GM21423 (cell line): Measurements from ENCODE around the gene MAST4.

Experiments used
- ATAC-seq: cut with Tn5 transposase; IDR thresholded peaks from one replicate; pipeline ENCODE4 v1.9.1; 2021; ENCODE audit warnings: mild to moderate bottlenecking, moderate library complexity; ENCODE audit not compliant: unreplicated experiment

Gene MAST4

GRCh38 chr5:66829826-66830225 lies 233.6 kb downstream of the MAST4 start:
- ATAC-seq: no peak

GRCh38 chr5:66830636-66831035 lies 234.4 kb downstream of the MAST4 start:
- ATAC-seq: no peak

GRCh38 chr5:66839636-66840185 lies 243.5 kb downstream of the MAST4 start:
- no peak for ATAC-seq

GRCh38 chr5:66840511-66841013 lies 244.4 kb downstream of the MAST4 start:
- peak; percentile 99 for ATAC-seq

- no peak for ATAC-seq
These were observed 245.1 kb downstream of the MAST4 start for GRCh38 chr5:66841264-66841663.

- no peak for ATAC-seq
These were observed 246.3 kb downstream of the MAST4 start for GRCh38 chr5:66842540-66842939.

- no peak for ATAC-seq
These were observed 246.9 kb downstream of the MAST4 start for GRCh38 chr5:66843065-66843464.

GRCh38 chr5:66848749-66849641 lies 252.8 kb downstream of the MAST4 start:
- ATAC-seq: no peak

GRCh38 chr5:66849803-66850202 lies 253.6 kb downstream of the MAST4 start:
- ATAC-seq: no peak

GRCh38 chr5:66850354-66851075 lies 254.3 kb downstream of the MAST4 start:
- no peak for ATAC-seq

GRCh38 chr5:66851306-66851705 lies 255.1 kb downstream of the MAST4 start:
- no peak for ATAC-seq

GRCh38 chr5:66854416-66854815 lies 258.2 kb downstream of the MAST4 start:
- ATAC-seq: no peak

- ATAC-seq: no peak
These were observed 260.0 kb downstream of the MAST4 start for GRCh38 chr5:66856041-66856805.

- no peak for ATAC-seq
These were observed 263.3 kb downstream of the MAST4 start for GRCh38 chr5:66859526-66859925.

- no peak for ATAC-seq
These were observed 264.2 kb downstream of the MAST4 start for GRCh38 chr5:66860199-66860975.

- no peak for ATAC-seq
These were observed 265.2 kb downstream of the MAST4 start for GRCh38 chr5:66861402-66861801.

GRCh38 chr5:66862020-66862419 lies 265.8 kb downstream of the MAST4 start:
- ATAC-seq: no peak

- ATAC-seq: no peak
These were observed 267.3 kb downstream of the MAST4 start for GRCh38 chr5:66863243-66864170.
